K562 (cell line): ENCODE data around the gene ST8SIA2. TPM values are rescaled to one million over a fixed set of nuclear protein-coding genes. Genes with fewer than 3 reads are reported as not detected.

Experiments
- ATAC-seq: fragments of 200-7000 bp; cut with Tn5 transposase; 3 replicates; pipeline ENCODE4 v1.9.1; 2020; ENCODE audit warnings: moderate library complexity
- BruUV-seq: library from RNA; stranded (reverse); fragments of 400-500 nt; replicated peaks from 2 replicates; lab custom pipeline; 2021; lab: Mats Ljungman, UMichigan
- CTCF ChIA-PET: fragments of 300-600 bp; formaldehyde crosslinking; extraction: SDS; loops from one replicate; lab custom pipeline; 2021; ENCODE audit warnings: low intra/inter-chr PET ratio; lab: Yijun Ruan, JAX
- POLR2A ChIA-PET: fragments of 300-600, 350-650 bp; sonication (Branson Sonifier 250); formaldehyde crosslinking; extraction: SDS; loops from one replicate; lab custom pipeline; 2021; ENCODE audit warnings: antibody characterized with exemption, inconsistent platforms; lab: Yijun Ruan, JAX
- DNase-seq, 4 experiments: peaks; one replicate each; pipeline versions ENCODE4 v3.0.0 to v3.0.0-alpha.2; 2011 to 2018; ENCODE audit warnings: low spot score in 3 of 4, mixed read lengths in 3 of 4; ENCODE audit errors: extremely low read depth in 1 of 4
- FAIRE-seq: peaks from 2 replicates; lab custom pipeline; 2011; peaks lifted over from hg19 to GRCh38; lab: Jason Lieb, UNC
- H2AFZ ChIP-seq: 2 replicates; pipeline ENCODE4 v1.6.0; 2011; ENCODE audit warnings: low read depth, low read length, control low read depth, inconsistent platforms
- H3K27ac ChIP-seq: fragments of 200-600 bp; 3 replicates; pipeline ENCODE4 v1.8.0; 2011; ENCODE audit warnings: low read depth, mild to moderate bottlenecking, control low read depth, inconsistent platforms, low read length, moderate library complexity, mixed read lengths; ENCODE audit errors: extremely low read depth
- H3K27me3 ChIP-seq, 2 experiments: fragments of 300-600 bp in 1 of 2; 2 replicates in 1 of 2; 3 replicates in 1 of 2; pipeline versions ENCODE4 v1.6.0 to v1.8.0; 2011; ENCODE audit warnings: inconsistent platforms in 2 of 2, low read length in 2 of 2, mild to moderate bottlenecking in 1 of 2, mixed read lengths in 1 of 2, moderate library complexity in 1 of 2; ENCODE audit not compliant: control insufficient read depth in 2 of 2, insufficient read depth in 2 of 2
- H3K36me3 ChIP-seq: fragments of 300-600 bp; 3 replicates; pipeline ENCODE4 v1.8.0; 2011; ENCODE audit warnings: mild to moderate bottlenecking, low read length, inconsistent platforms; ENCODE audit not compliant: control insufficient read depth, insufficient read depth
- H3K4me1 ChIP-seq, 2 experiments: fragments of 200-600 bp in 1 of 2; replicated peaks in 1 of 2; 2 replicates in 1 of 2; 3 replicates in 1 of 2; pipeline versions ENCODE4 v1.5.1 to v1.8.0; 2011; ENCODE audit warnings: inconsistent platforms in 2 of 2, low read length in 2 of 2, mild to moderate bottlenecking in 1 of 2, mixed read lengths in 1 of 2, moderate library complexity in 1 of 2; ENCODE audit not compliant: control insufficient read depth in 2 of 2, insufficient read depth in 2 of 2
- H3K4me2 ChIP-seq: 2 replicates; pipeline ENCODE4 v1.6.1; 2011; ENCODE audit warnings: low read length, control low read depth, inconsistent platforms, mixed read lengths; ENCODE audit not compliant: insufficient read depth
- H3K4me3 ChIP-seq: fragments of 200-600 bp; sonication (generic), shearing (Covaris generic); 2 replicates; pipeline ENCODE4 v1.5.1; 2016; ENCODE audit warnings: control low read depth, inconsistent platforms
- H3K79me2 ChIP-seq: fragments of 200-600 bp; 3 replicates; pipeline ENCODE4 v1.8.0; 2011; ENCODE audit warnings: low read length, inconsistent platforms; ENCODE audit not compliant: control insufficient read depth, insufficient read depth
- H3K9ac ChIP-seq, 2 experiments: 2 replicates each; pipeline versions ENCODE4 v1.6.0 to v1.6.1; 2011; ENCODE audit warnings: low read depth in 2 of 2, low read length in 2 of 2, control low read depth in 1 of 2, inconsistent platforms in 1 of 2, mild to moderate bottlenecking in 1 of 2, mixed read lengths in 1 of 2; ENCODE audit not compliant: insufficient read depth in 1 of 2
- H3K9me1 ChIP-seq: one replicate; pipeline ENCODE4 v1.6.0; 2011; ENCODE audit warnings: inconsistent platforms, mild to moderate bottlenecking, low read length, moderate library complexity; ENCODE audit not compliant: control insufficient read depth, insufficient read depth
- H3K9me3 ChIP-seq: replicated peaks from 2 replicates; pipeline ENCODE4 v1.5.1; 2011; ENCODE audit warnings: low read depth, low read length, inconsistent platforms; ENCODE audit not compliant: control insufficient read depth, insufficient read depth
- H4K20me1 ChIP-seq: replicated peaks from 2 replicates; pipeline ENCODE4 v1.6.1; 2011; ENCODE audit warnings: low read length, inconsistent platforms, mixed read lengths; ENCODE audit not compliant: control insufficient read depth, insufficient read depth
- ARID1B ChIP-seq: fragments of 450-650 bp; IDR thresholded peaks from 2 replicates; pipeline ENCODE4 v1.6.1; 2016; ENCODE audit warnings: antibody characterized with exemption, mild to moderate bottlenecking, inconsistent platforms
- ARNT ChIP-seq, 2 experiments: fragments of 450-650 bp; IDR thresholded peaks; 2 replicates each; pipeline ENCODE4 v1.6.1; 2016; ENCODE audit warnings: mild to moderate bottlenecking in 1 of 2
- MXD1 ChIP-seq: fragments of 250-450 bp; sonication (Bioruptor Pico); IDR thresholded peaks from 2 replicates; pipeline ENCODE4 v1.8.0; 2021; ENCODE audit warnings: borderline replicate concordance, mild to moderate bottlenecking, moderate library complexity; ENCODE audit not compliant: poor library complexity, severe bottlenecking
- RAD21 ChIP-seq, 2 experiments: fragments of 250-450 bp in 1 of 2; fragments of 450-650 bp in 1 of 2; sonication (Bioruptor Pico) in 1 of 2; formaldehyde crosslinking in 1 of 2; IDR thresholded peaks in 1 of 2; conservative IDR thresholded peaks in 1 of 2; 2 replicates each; pipeline versions ENCODE4 v1.4.0 to v1.8.0; 2020 to 2022; ENCODE audit warnings: mild to moderate bottlenecking in 2 of 2, moderate library complexity in 1 of 2
- SMAD3 ChIP-seq: fragments of 450-650 bp; formaldehyde crosslinking; conservative IDR thresholded peaks from 2 replicates; pipeline ENCODE4 v1.4.0; 2020; ENCODE audit warnings: mild to moderate bottlenecking
- ZNF184 ChIP-seq: sonication (generic); formaldehyde crosslinking; IDR thresholded peaks from 2 replicates; pipeline ENCODE4 v1.5.0; 2020; ENCODE audit warnings: missing genetic modification reagents
- ZNF583 ChIP-seq: fragments of 250-450 bp; sonication (Bioruptor Pico); IDR thresholded peaks from 2 replicates; pipeline ENCODE4 v1.4.0; 2020
- WGBS: fragments of 100-300 bp; shearing (Covaris generic); methylation state at CpG from one replicate; pipeline ENCODE4 v1.1.6; 2016; ENCODE audit warnings: low coverage, mixed read lengths; ENCODE audit not compliant: insufficient coverage; ENCODE audit errors: missing lambda C conversion rate; 5-methylcytosine and 5-hydroxymethylcytosine counted together
- in situ Hi-C: fragments of 300-500 bp; cut with MboI; formaldehyde crosslinking; loops from 4 replicates; pipeline ENCODE4 v1.15.0; 2018; ENCODE audit warnings: inconsistent platforms, mixed read lengths
- intact Hi-C: fragments of 100-400 bp; cut with micrococcal nuclease; formaldehyde crosslinking; loops from 2 replicates; pipeline ENCODE4 v1.14.2; 2022
- polyA plus RNA-seq, 8 experiments: library from polyadenylated mRNA; depleted of rRNA in 4 of 8; stranded (reverse) in 5 of 8; unstranded in 3 of 8; fragments of >200 nt; fragmentation: Nextera tagmentation in 2 of 8; fragmentation: Illumina TruSeq in 1 of 8; extraction: Ambion mirVana in 2 of 8; extraction: Trizol in 1 of 8; gene quantifications; 2 replicates each; pipeline versions ENCODE4 v1.2.1 to v1.2.3, GENCODE V29; 2011 to 2014; ENCODE audit warnings: inconsistent platforms in 1 of 8, missing spikeins in 1 of 8
- total RNA-seq, 7 experiments: library from RNA; depleted of rRNA in 6 of 7; stranded (reverse); fragments of >200 nt in 6 of 7; fragmentation: Illumina TruSeq in 2 of 7; extraction: Trizol in 2 of 7; gene quantifications; 2 replicates each; pipeline versions ENCODE4 v1.2.1 to v1.2.3, GENCODE V29; 2011 to 2021; ENCODE audit warnings: low replicate concordance in 1 of 7

ST8SIA2 gene
- total and polyA plus RNA-seq, 9 of the 15 experiments (the other 6 are each of a cell fraction or from before 2014, with no cell fraction given): not detected

- no peaks in the 10 kb centered on the region for H3K79me2 ChIP-seq
- no peak overlapping the region for H3K4me2 ChIP-seq
- no peak for FAIRE-seq
- in situ Hi-C loops (no loop called here), intact Hi-C loops (no loop called here)
- POLR2A ChIA-PET: no interaction called here
- H3K27me3 ChIP-seq: peaks cover 2 to 4% of the 10 kb centered on the region in 2 experiments; a peak in 3 of 5 replicates
- TF ChIP-seq SMAD3: no peak
- TF ChIP-seq RAD21 (CRISPR knock-in tag; conservative IDR thresholded peaks at IDR 0.05 in 1 of 2, IDR thresholded peaks at IDR 0.05 in 1 of 2): no peak
- no peak for TF ChIP-seq ZNF184 (CRISPR knock-in tag)
- TF ChIP-seq ARNT (IDR thresholded peaks at IDR 0.05): no peak
- no peak for TF ChIP-seq MXD1 (CRISPR knock-in tag)
- H3K27ac ChIP-seq: no peak overlapping the region
- H4K20me1 ChIP-seq: no peaks in the 10 kb centered on the region
- ATAC-seq: no peak
- no peak overlapping the region for H2AFZ ChIP-seq
- DNase-seq: no peak
- H3K9me3 ChIP-seq: no peaks in the 10 kb centered on the region
- H3K9me1 ChIP-seq: no peaks in the 10 kb centered on the region
- no peaks in the 10 kb centered on the region for H3K36me3 ChIP-seq
- H3K9ac ChIP-seq: no peak overlapping the region
- WGBS: 0% methylated on average over 1 of the region's 1 CpG
- CTCF ChIA-PET: no interaction called here
- no peak overlapping the region for H3K4me3 ChIP-seq
- no TSS peak for BruUV-seq
- no peaks in the 10 kb centered on the region for H3K4me1 ChIP-seq
Measured at GRCh38 chr15:92505611-92506010, 111.9 kb downstream of the ST8SIA2 start.

GRCh38 chr15:92506506-92506905, 112.8 kb downstream of the ST8SIA2 start:
- H3K9me3 ChIP-seq: no peaks in the 10 kb centered on the region
- H3K27me3 ChIP-seq: peaks cover 0 to 10% of the 10 kb centered on the region in 2 experiments; a peak in 2 of 5 replicates
- no peak for TF ChIP-seq ZNF583 (CRISPR knock-in tag)
- no peak for TF ChIP-seq ARID1B
- no peak for FAIRE-seq
- CTCF ChIA-PET: no interaction called here
- H3K9ac ChIP-seq: no peak overlapping the region
- H3K9me1 ChIP-seq: no peaks in the 10 kb centered on the region
- POLR2A ChIA-PET: no interaction called here
- in situ Hi-C loops: no loop called here
- H3K36me3 ChIP-seq: no peaks in the 10 kb centered on the region
- H2AFZ ChIP-seq: no peak overlapping the region
- H3K79me2 ChIP-seq: no peaks in the 10 kb centered on the region
- no peak overlapping the region for H3K27ac ChIP-seq
- no peaks in the 10 kb centered on the region for H3K4me1 ChIP-seq
- 0% methylated on average over 4 of the region's 4 CpGs for WGBS
- H3K4me3 ChIP-seq: no peak overlapping the region
- no peak for DNase-seq
- intact Hi-C loops: no loop called here
- no TSS peak for BruUV-seq
- no peak overlapping the region for H3K4me2 ChIP-seq
- ATAC-seq: no peak
- no peaks in the 10 kb centered on the region for H4K20me1 ChIP-seq
